Lower leg skin (tissue), 4 donors: ENCODE data around the gene DNAL4. TPM values are rescaled to one million over a fixed set of nuclear protein-coding genes. Genes with fewer than 3 reads are reported as not detected.

ENCODE experiments used
- DNase-seq, 2 donors: peaks; one replicate each; pipeline ENCODE4 v3.0.0-alpha.2; 2019; ENCODE audit warnings: low spot score in 2 of 2
- H3K4me3 ChIP-seq: fragments of 200-600 bp; sonication (generic); 2 replicates; pipeline ENCODE4 v1.5.1; 2017; ENCODE audit warnings: mild to moderate bottlenecking, low read depth; ENCODE audit not compliant: poor library complexity, severe bottlenecking
- CTCF ChIP-seq, 3 donors: fragments of 450-650 bp; IDR thresholded peaks; one replicate each; pipeline ENCODE4 v1.5.1; 2016; ENCODE audit warnings: antibody characterized with exemption in 3 of 3, mild to moderate bottlenecking in 3 of 3, moderate library complexity in 2 of 3
- POLR2A ChIP-seq, 2 donors: fragments of 450-650 bp; IDR thresholded peaks; one replicate each; pipeline ENCODE4 v1.6.1; 2016 to 2017; ENCODE audit warnings: antibody characterized with exemption in 2 of 2, mild to moderate bottlenecking in 1 of 2, moderate library complexity in 1 of 2
- WGBS, 2 donors: methylation state at CpG; one replicate each; pipeline ENCODE4 v1.1.5; 2018; 5-methylcytosine and 5-hydroxymethylcytosine counted together
- intact Hi-C: fragments of 100-400 bp; cut with DNase I; formaldehyde crosslinking; loops from one replicate; pipeline ENCODE4 v1.15.0; 2023; ENCODE audit warnings: low total_unique reads
- total RNA-seq, 4 donors: library from RNA; depleted of rRNA; stranded (reverse); fragments of >200 nt; gene quantifications; one replicate each; pipeline ENCODE4 v1.1.0, GENCODE V29; 2016

Gene DNAL4
- total RNA-seq, 4 donors from 2014 or later: 15.3 to 24.2 (median 23.7) TPM

GRCh38 chr22:38777087-38777671 lies 16.8 kb downstream of the DNAL4 start:
- no peak overlapping the region for H3K4me3 ChIP-seq
- intact Hi-C loops: no loop called here
- 84 to 90% methylated on average over 27 of the region's 27 CpGs for WGBS, 2 donors
- TF ChIP-seq POLR2A (IDR thresholded peaks at IDR 0.05): no peak
- no peak for TF ChIP-seq CTCF (IDR thresholded peaks at IDR 0.05)
- no peak for DNase-seq

GRCh38 chr22:38776086-38776485 lies 17.9 kb downstream of the DNAL4 start:
- no peak overlapping the region for H3K4me3 ChIP-seq
- 70 to 72% methylated on average over 6 of the region's 6 CpGs for WGBS, 2 donors
- TF ChIP-seq CTCF (IDR thresholded peaks at IDR 0.05): no peak
- no peak for TF ChIP-seq POLR2A (IDR thresholded peaks at IDR 0.05)
- intact Hi-C loops: no loop called here
- DNase-seq: no peak

GRCh38 chr22:38775656-38776055 lies 18.3 kb downstream of the DNAL4 start:
- TF ChIP-seq POLR2A (IDR thresholded peaks at IDR 0.05) (no peak), CTCF (IDR thresholded peaks at IDR 0.05) (no peak)
- H3K4me3 ChIP-seq: no peak overlapping the region
- no peak for DNase-seq
- WGBS, 2 donors: 76% methylated on average over 13 of the region's 13 CpGs
- intact Hi-C loops: no loop called here

GRCh38 chr22:38774496-38775166 lies 19.3 kb downstream of the DNAL4 start:
- intact Hi-C loops: no loop called here
- no peak for TF ChIP-seq CTCF (IDR thresholded peaks at IDR 0.05)
- no peak for TF ChIP-seq POLR2A (IDR thresholded peaks at IDR 0.05)
- 43 to 51% methylated on average over 11 of the region's 11 CpGs for WGBS, 2 donors
- no peak for DNase-seq
- no peak overlapping the region for H3K4me3 ChIP-seq

GRCh38 chr22:38773363-38773946 lies 20.5 kb downstream of the DNAL4 start:
- intact Hi-C loops: no loop called here
- TF ChIP-seq CTCF (IDR thresholded peaks at IDR 0.05) (no peak), POLR2A (IDR thresholded peaks at IDR 0.05) (no peak)
- WGBS, 2 donors: 86 to 94% methylated on average over 4 of the region's 4 CpGs
- no peak for DNase-seq
- H3K4me3 ChIP-seq: no peak overlapping the region
